ENCODE data around the gene DNAJA4. TPM values are rescaled to one million over a fixed set of nuclear protein-coding genes. Genes with fewer than 3 reads are reported as not detected.

The DNAJA4 gene
- total and polyA plus RNA-seq, 9 of the 15 experiments (the other 6 are each of a cell fraction or from before 2014, with no cell fraction given): 0.11 to 1.0 (median 0.16) TPM; not detected in 4

DNA sequence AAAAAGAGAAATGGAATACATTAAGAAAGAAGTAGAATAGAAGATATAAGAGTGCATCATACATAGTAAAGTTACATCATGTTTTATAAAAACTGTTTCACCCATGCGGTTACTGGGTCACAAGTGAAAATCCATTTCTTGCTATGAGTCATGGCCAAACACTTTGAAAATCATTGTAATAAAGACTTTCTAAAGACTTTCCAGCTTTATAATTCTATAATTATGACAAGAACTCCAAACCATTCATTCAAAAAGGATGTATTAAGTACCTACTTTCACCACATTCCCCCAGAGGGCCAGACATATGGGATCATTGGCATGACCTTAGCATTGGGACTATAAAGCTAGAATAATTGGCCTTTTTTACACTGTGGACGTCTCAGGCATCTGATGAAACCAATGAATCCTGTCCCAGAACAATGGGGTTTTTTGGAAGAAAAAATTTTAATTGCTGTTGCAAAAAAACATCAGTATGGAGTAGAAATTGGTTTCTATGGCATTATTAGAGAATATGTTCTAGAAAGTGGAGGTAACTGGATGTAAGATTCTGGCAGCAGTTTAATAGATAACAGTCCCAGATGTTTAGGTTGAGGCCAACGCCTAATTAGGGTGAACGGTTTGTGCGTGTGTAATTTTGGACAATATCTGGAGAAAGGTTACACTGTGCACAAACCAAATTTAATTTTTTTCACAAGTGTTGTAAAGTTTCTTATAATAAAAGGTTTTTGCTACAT is 38.4 kb downstream of the DNAJA4 start (continued):
- TF ChIP-seq ATF3 (IDR thresholded peaks at IDR 0.05) (peak; percentile 88), ATF3 (CRISPR knock-in tag; conservative IDR thresholded peaks at IDR 0.05) (no peak), EP400 (IDR thresholded peaks at IDR 0.05) (peak; percentile 55), SMAD1 (IDR thresholded peaks at IDR 0.05; ENCODE audit: low read depth, low read length, partially characterized antibody) (no peak), ZNF740 (CRISPR knock-in tag; IDR thresholded peaks at IDR 0.05) (no peak), ZNF740 (tag; IDR thresholded peaks at IDR 0.05) (no peak), MECOM (CRISPR knock-in tag; IDR thresholded peaks at IDR 0.05) (no peak), XRCC3 (IDR thresholded peaks at IDR 0.05) (no peak), HNRNPUL1 (IDR thresholded peaks at IDR 0.05; ENCODE audit: low read length) (no peak), CREM (IDR thresholded peaks at IDR 0.05; ENCODE audit: low read depth) (no peak), ZNF23 (CRISPR knock-in tag; IDR thresholded peaks at IDR 0.05) (no peak), JUN (IDR thresholded peaks at IDR 0.05; ENCODE audit: borderline replicate concordance, low read depth, low read length) (0 out of 2 replicates have a peak, but pooled peaks have one; percentile 10), JUN (CRISPR knock-in tag; IDR thresholded peaks at IDR 0.05; ENCODE audit: borderline replicate concordance) (no peak), RB1 (IDR thresholded peaks at IDR 0.05; ENCODE audit: low read depth) (no peak), ZNF592 (IDR thresholded peaks at IDR 0.05) (peak; percentile 46; the same call in 1 of the 2 replicates), RBM15 (IDR thresholded peaks at IDR 0.05; ENCODE audit: insufficient read depth, low read length) (no peak), JUND (IDR thresholded peaks at IDR 0.05; ENCODE audit: borderline replicate concordance, low read depth, low read length) (peak; percentile 63; the same call in 1 of the 2 replicates), JUND (tag; IDR thresholded peaks at IDR 0.05; ENCODE audit: borderline replicate concordance, low read depth, low read length) (0 out of 3 replicates have a peak, but pooled peaks have one; percentile 6)
- TF ChIP-seq, protein P1, sequence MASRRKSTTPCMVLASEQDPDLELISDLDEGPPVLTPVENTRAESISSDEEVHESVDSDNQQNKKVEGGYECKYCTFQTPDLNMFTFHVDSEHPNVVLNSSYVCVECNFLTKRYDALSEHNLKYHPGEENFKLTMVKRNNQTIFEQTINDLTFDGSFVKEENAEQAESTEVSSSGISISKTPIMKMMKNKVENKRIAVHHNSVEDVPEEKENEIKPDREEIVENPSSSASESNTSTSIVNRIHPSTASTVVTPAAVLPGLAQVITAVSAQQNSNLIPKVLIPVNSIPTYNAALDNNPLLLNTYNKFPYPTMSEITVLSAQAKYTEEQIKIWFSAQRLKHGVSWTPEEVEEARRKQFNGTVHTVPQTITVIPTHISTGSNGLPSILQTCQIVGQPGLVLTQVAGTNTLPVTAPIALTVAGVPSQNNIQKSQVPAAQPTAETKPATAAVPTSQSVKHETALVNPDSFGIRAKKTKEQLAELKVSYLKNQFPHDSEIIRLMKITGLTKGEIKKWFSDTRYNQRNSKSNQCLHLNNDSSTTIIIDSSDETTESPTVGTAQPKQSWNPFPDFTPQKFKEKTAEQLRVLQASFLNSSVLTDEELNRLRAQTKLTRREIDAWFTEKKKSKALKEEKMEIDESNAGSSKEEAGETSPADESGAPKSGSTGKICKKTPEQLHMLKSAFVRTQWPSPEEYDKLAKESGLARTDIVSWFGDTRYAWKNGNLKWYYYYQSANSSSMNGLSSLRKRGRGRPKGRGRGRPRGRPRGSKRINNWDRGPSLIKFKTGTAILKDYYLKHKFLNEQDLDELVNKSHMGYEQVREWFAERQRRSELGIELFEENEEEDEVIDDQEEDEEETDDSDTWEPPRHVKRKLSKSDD (conservative IDR thresholded peaks at IDR 0.05; ENCODE audit: low read length): no peak

Data from K562 (cell line).